DOHH2 (cell line): ENCODE results near the gene PSPN.
"Not testable (repeated sequence)": the region's sequence is repeated elsewhere in the genome, so short reads cannot be mapped to it uniquely, and the experiment has no call there.

ENCODE experiments used
- H3F3A ChIP-seq: fragments of 200-600 bp; sonication (generic), shearing (Covaris generic); 2 replicates; pipeline ENCODE4 v1.6.0; 2016; ENCODE audit warnings: antibody characterized with exemption, mild to moderate bottlenecking; ENCODE audit not compliant: control insufficient read depth, insufficient read depth
- H3K27ac ChIP-seq: fragments of 200-600 bp; sonication (generic); 2 replicates; pipeline ENCODE4 v1.5.1; 2014; ENCODE audit warnings: low read depth, mild to moderate bottlenecking, low read length, moderate library complexity
- H3K27me3 ChIP-seq: fragments of 200-600 bp; sonication (generic); 2 replicates; pipeline ENCODE4 v1.6.1; 2014; ENCODE audit warnings: mild to moderate bottlenecking, low read length, mixed read lengths; ENCODE audit not compliant: control insufficient read depth
- H3K36me3 ChIP-seq: fragments of 200-600 bp; sonication (generic); 2 replicates; pipeline ENCODE4 v1.6.1; 2014; ENCODE audit warnings: mild to moderate bottlenecking, low read length, moderate library complexity, mixed read lengths; ENCODE audit not compliant: control insufficient read depth
- H3K4me1 ChIP-seq: fragments of 200-600 bp; sonication (generic); 2 replicates; pipeline ENCODE4 v1.6.1; 2014; ENCODE audit warnings: mild to moderate bottlenecking, low read length, mixed read lengths; ENCODE audit not compliant: control insufficient read depth
- H3K4me2 ChIP-seq: fragments of 200-600 bp; sonication (generic); 2 replicates; pipeline ENCODE4 v1.6.0; 2014; ENCODE audit warnings: mild to moderate bottlenecking, low read length, moderate library complexity
- H3K4me3 ChIP-seq: fragments of 200-600 bp; sonication (generic); 2 replicates; pipeline ENCODE4 v1.5.1; 2014; ENCODE audit warnings: mild to moderate bottlenecking, low read length, mixed read lengths
- H3K79me2 ChIP-seq: fragments of 200-600 bp; sonication (generic); 2 replicates; pipeline ENCODE4 v1.6.1; 2014; ENCODE audit warnings: mild to moderate bottlenecking, low read length, mixed read lengths; ENCODE audit not compliant: control insufficient read depth
- H3K9me2 ChIP-seq: fragments of 200-600 bp; sonication (generic); replicated peaks from 2 replicates; pipeline ENCODE4 v1.6.1; 2014; ENCODE audit warnings: mild to moderate bottlenecking, low read length, mixed read lengths; ENCODE audit not compliant: control insufficient read depth
- H3K9me3 ChIP-seq: fragments of 200-600 bp; sonication (generic); 2 replicates; pipeline ENCODE4 v1.6.1; 2014; ENCODE audit warnings: antibody characterized with exemption, low read length, mixed read lengths; ENCODE audit not compliant: control insufficient read depth, insufficient read depth
- H4K20me1 ChIP-seq: fragments of 200-600 bp; sonication (generic); 2 replicates; pipeline ENCODE4 v1.6.0; 2014; ENCODE audit warnings: low read depth, mild to moderate bottlenecking, antibody characterized with exemption, low read length, moderate library complexity; ENCODE audit not compliant: control insufficient read depth, insufficient read depth
- EZH2phosphoT487 ChIP-seq: fragments of 200-600 bp; sonication (generic); IDR thresholded peaks from 2 replicates; pipeline ENCODE4 v1.6.1; 2017; ENCODE audit warnings: borderline replicate concordance, mild to moderate bottlenecking, antibody characterized with exemption, low read length, moderate library complexity, mixed read lengths
- TF ChIP-seq, protein P1 (sequence below): fragments of 200-600 bp; sonication (generic); IDR thresholded peaks from one replicate; pipeline ENCODE4 v1.5.1; 2014; ENCODE audit warnings: antibody characterized with exemption, mild to moderate bottlenecking, low read depth, low read length; ENCODE audit not compliant: poor library complexity, severe bottlenecking

The PSPN gene

DNA sequence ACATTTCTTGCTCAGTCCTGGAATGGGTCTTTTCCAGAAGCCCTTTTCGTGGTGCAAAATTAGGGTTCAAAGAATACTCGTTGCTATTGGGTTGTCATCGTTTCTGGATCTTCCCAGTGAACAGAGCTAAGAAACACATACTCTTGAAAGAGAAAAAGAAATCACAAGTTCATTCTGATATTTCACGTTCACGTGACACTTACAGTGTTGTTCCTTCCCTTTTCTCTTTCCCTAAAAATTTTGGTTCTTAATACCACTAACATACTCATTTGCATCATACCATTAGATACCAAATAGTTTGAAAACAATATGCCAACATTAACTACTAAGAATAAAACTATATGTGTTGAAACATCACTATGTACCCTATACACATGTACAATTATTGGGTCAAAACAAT lies 30.7 kb upstream of the PSPN start:
- TF ChIP-seq EZH2phosphoT487, result no peak
- TF ChIP-seq, protein P1, sequence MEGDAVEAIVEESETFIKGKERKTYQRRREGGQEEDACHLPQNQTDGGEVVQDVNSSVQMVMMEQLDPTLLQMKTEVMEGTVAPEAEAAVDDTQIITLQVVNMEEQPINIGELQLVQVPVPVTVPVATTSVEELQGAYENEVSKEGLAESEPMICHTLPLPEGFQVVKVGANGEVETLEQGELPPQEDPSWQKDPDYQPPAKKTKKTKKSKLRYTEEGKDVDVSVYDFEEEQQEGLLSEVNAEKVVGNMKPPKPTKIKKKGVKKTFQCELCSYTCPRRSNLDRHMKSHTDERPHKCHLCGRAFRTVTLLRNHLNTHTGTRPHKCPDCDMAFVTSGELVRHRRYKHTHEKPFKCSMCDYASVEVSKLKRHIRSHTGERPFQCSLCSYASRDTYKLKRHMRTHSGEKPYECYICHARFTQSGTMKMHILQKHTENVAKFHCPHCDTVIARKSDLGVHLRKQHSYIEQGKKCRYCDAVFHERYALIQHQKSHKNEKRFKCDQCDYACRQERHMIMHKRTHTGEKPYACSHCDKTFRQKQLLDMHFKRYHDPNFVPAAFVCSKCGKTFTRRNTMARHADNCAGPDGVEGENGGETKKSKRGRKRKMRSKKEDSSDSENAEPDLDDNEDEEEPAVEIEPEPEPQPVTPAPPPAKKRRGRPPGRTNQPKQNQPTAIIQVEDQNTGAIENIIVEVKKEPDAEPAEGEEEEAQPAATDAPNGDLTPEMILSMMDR, result no peak
- H3K9me3 ChIP-seq, result no peaks in the 10 kb centered on the region
- no peaks in the 10 kb centered on the region for H3K36me3 ChIP-seq
- H3K9me2 ChIP-seq, result no peaks in the 10 kb centered on the region
- no peaks in the 10 kb centered on the region for H3K27me3 ChIP-seq
- peaks cover 5% of the 10 kb centered on the region for H3K4me1 ChIP-seq
- no peak overlapping the region for H3K4me3 ChIP-seq
- H3K27ac ChIP-seq, result no peak overlapping the region
- no peak overlapping the region for H3K4me2 ChIP-seq
- no peaks in the 10 kb centered on the region for H3K79me2 ChIP-seq
- no peaks in the 10 kb centered on the region for H4K20me1 ChIP-seq
- no peaks in the 10 kb centered on the region for H3F3A ChIP-seq

DNA sequence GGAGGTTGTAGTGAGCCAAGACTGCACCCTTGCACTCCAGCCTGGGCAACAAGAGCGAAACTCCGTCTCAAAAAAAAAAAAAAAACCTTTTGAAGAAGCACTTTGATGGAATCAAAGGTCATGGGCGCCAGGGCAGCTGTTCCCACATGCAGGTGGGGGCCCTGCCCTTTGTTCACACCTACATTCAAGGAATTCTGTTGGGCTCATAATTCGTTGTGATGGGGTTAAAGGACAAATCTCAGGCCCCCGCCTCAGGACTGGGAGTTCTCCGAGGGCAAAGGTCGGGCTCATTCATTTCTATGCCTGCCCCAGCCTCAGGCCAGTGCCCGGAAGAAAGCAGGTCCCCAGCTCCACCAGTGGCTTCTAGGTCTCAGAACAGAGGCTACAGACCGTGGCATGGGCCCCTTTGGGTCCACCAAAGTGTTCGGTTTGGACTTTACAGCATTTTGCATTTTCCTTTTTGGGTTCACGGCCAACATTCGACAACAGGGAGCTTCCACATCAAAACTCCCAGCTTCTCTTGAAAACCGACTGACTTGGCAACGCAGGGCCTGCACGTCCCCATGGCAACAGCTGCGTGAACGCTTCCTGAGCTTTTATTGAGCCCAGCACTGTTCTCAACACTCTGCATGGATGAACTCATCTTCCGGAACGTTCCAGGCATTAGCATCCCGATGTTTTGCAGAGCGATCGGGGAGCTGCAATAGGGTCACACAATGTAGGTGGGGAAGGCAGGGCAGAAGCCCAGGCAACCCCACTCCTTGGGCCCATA lies 27.3 kb upstream of the PSPN start:
- H3K27ac ChIP-seq, result no peak overlapping the region
- TF ChIP-seq EZH2phosphoT487, result no peak
- TF ChIP-seq, protein P1, result no peak
- no peaks in the 10 kb centered on the region for H3K9me2 ChIP-seq
- no peaks in the 10 kb centered on the region for H3K9me3 ChIP-seq
- no peaks in the 10 kb centered on the region for H3K79me2 ChIP-seq
- no peaks in the 10 kb centered on the region for H4K20me1 ChIP-seq
- no peaks in the 10 kb centered on the region for H3K36me3 ChIP-seq
- no peak overlapping the region for H3K4me3 ChIP-seq
- no peak overlapping the region for H3K4me2 ChIP-seq
- H3K4me1 ChIP-seq, result peaks cover 5% of the 10 kb centered on the region
- no peaks in the 10 kb centered on the region for H3F3A ChIP-seq
- no peaks in the 10 kb centered on the region for H3K27me3 ChIP-seq

DNA sequence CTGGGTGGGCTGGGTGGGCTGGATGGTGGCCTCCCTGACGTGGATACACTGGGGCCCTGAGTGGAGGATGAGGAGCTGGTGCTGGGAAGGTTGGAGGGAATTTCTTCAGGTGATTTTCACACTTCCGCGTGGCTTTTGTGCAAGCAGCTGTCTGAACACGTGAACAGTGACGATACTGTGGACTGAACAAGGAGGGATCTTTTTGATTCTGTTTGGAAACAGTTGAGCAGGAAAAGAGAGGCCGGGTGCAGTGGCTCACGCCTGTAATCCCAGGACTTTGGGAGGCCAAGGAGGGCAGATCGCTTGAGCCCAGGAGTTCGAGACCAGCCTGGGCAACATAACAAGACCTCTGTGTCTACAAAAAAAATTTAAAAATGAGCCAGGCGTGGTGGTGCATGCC lies 26.3 kb upstream of the PSPN start:
- no peak overlapping the region for H3K4me3 ChIP-seq
- no peak for TF ChIP-seq EZH2phosphoT487
- TF ChIP-seq, protein P1, result no peak
- no peaks in the 10 kb centered on the region for H3K9me3 ChIP-seq
- no peaks in the 10 kb centered on the region for H3K27me3 ChIP-seq
- H3K4me1 ChIP-seq, result peaks cover 5% of the 10 kb centered on the region
- H3K4me2 ChIP-seq, result no peak overlapping the region
- H3F3A ChIP-seq, result no peaks in the 10 kb centered on the region
- H3K36me3 ChIP-seq, result no peaks in the 10 kb centered on the region
- H3K79me2 ChIP-seq, result no peaks in the 10 kb centered on the region
- no peaks in the 10 kb centered on the region for H3K9me2 ChIP-seq
- no peak overlapping the region for H3K27ac ChIP-seq
- H4K20me1 ChIP-seq, result no peaks in the 10 kb centered on the region

DNA sequence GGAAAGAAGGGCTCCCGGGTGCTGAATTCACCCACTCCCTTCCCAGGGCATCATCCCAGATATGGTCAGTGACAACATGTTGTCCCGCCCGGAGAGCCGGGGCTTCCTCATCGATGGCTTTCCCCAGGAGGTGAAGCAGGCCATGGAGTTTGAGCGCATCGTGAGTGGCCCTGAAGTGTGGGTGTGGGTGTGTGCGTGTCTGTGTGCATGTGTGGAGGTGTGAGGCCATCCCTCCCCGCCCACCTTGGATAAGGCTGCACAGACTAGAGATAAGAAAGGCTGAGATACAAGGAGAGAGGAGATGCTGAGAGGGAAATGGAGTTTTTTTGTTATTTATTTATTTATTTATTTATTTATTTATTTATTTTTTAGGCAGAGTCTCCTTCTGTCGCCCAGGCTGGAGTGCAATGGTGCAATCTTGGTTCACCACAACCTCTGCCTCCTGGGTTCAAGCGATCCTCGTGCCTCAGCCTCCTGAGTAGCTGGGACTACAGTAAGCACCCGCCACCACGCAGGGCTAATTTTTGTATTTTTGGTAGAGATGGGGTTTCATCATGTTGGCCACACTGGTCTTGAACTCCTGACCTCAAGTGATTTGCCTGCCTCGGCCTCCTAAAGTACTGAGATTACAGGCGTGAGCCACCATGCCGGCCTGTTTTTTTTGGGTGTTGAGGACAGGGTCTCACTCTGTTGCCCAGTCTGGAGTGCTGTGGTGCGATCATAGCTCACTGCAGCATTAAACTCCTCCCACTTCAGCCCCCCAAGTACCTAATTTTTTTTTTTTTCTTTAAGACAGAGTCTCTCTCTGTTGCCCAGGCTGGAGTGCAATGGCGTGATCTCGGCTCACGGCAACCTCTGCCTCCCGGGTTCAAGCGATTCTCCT lies 24.6 kb upstream of the PSPN start:
- H3K4me3 ChIP-seq, H3K36me3 ChIP-seq, H3K27ac ChIP-seq, H4K20me1 ChIP-seq, H3K27me3 ChIP-seq, H3K4me1 ChIP-seq, H3F3A ChIP-seq, H3K4me2 ChIP-seq, H3K79me2 ChIP-seq, H3K9me3 ChIP-seq, H3K9me2 ChIP-seq: not testable (repeated sequence)
